ENCODE results near the gene AKAP13.
"Not testable (repeated sequence)": the region's sequence is repeated elsewhere in the genome, so short reads cannot be mapped to it uniquely, and the experiment has no call there.

The AKAP13 gene

GRCh38 chr15:85412956-85413854 is 32.8 kb downstream of the AKAP13 start:
- peak; percentile 56 for DNase-seq (ENCODE audit: low read depth)

GRCh38 chr15:85414037-85414436 is 33.6 kb downstream of the AKAP13 start:
- DNase-seq (ENCODE audit: low read depth) = no peak

- DNase-seq (ENCODE audit: low read depth) = peak; percentile 25
Measured at GRCh38 chr15:85414495-85414894, 34.1 kb downstream of the AKAP13 start.

GRCh38 chr15:85414991-85415390 is 34.6 kb downstream of the AKAP13 start:
- no peak for DNase-seq (ENCODE audit: low read depth)

GRCh38 chr15:85415783-85416182 is 35.4 kb downstream of the AKAP13 start:
- DNase-seq (ENCODE audit: low read depth) = peak; percentile 24

GRCh38 chr15:85417276-85417675 is 36.9 kb downstream of the AKAP13 start:
- DNase-seq (ENCODE audit: low read depth) = no peak

GRCh38 chr15:85419161-85419560 is 38.8 kb downstream of the AKAP13 start:
- no peak for DNase-seq (ENCODE audit: low read depth)

GRCh38 chr15:85421116-85421925 is 40.9 kb downstream of the AKAP13 start:
- DNase-seq (ENCODE audit: low read depth) = no peak

- no peak for DNase-seq (ENCODE audit: low read depth)
Measured at GRCh38 chr15:85422607-85423006, 42.2 kb downstream of the AKAP13 start.

- DNase-seq (ENCODE audit: low read depth) = no peak
Measured at GRCh38 chr15:85423256-85423655, 42.9 kb downstream of the AKAP13 start.

- DNase-seq (ENCODE audit: low read depth) = no peak
Measured at GRCh38 chr15:85424154-85424553, 43.8 kb downstream of the AKAP13 start.

- no peak for DNase-seq (ENCODE audit: low read depth)
Measured at GRCh38 chr15:85426481-85426880, 46.1 kb downstream of the AKAP13 start.

GRCh38 chr15:85427286-85428028 is 47.1 kb downstream of the AKAP13 start:
- DNase-seq (ENCODE audit: low read depth) = no peak

GRCh38 chr15:85429522-85429921 is 49.1 kb downstream of the AKAP13 start:
- DNase-seq (ENCODE audit: low read depth) = no peak

GRCh38 chr15:85430406-85431204 is 50.2 kb downstream of the AKAP13 start:
- no peak for DNase-seq (ENCODE audit: low read depth)

- no peak for DNase-seq (ENCODE audit: low read depth)
Measured at GRCh38 chr15:85439996-85440395, 59.6 kb downstream of the AKAP13 start.

- no peak for DNase-seq (ENCODE audit: low read depth)
Measured at GRCh38 chr15:85440451-85440850, 60.0 kb downstream of the AKAP13 start.

GRCh38 chr15:85441854-85442253 is 61.5 kb downstream of the AKAP13 start:
- not testable (repeated sequence) for DNase-seq (ENCODE audit: low read depth)

- no peak for DNase-seq (ENCODE audit: low read depth)
Measured at GRCh38 chr15:85443046-85443445, 62.6 kb downstream of the AKAP13 start.

- DNase-seq (ENCODE audit: low read depth) = no peak
Measured at GRCh38 chr15:85443593-85444087, 63.2 kb downstream of the AKAP13 start.

- no peak for DNase-seq (ENCODE audit: low read depth)
Measured at GRCh38 chr15:85444122-85444745, 63.8 kb downstream of the AKAP13 start.
